ENCODE data around the gene CREB5.
"Not testable (repeated sequence)": the region's sequence is repeated elsewhere in the genome, so short reads cannot be mapped to it uniquely, and the experiment has no call there.

CREB5 gene

GRCh38 chr7:28776463-28777157, 364.3 kb downstream of the CREB5 start:
- Histone ChIP-seq H3K9me3 (no peaks in the 10 kb centered on the region), H3K27me3 (ENCODE audit: low read depth) (peaks cover 13% of the 10 kb centered on the region), H3K4me3 (no peak overlapping the region), H3K36me3 (replicated peaks) (no peaks in the 10 kb centered on the region), H3K4me1 (no peaks in the 10 kb centered on the region)
- DNase-seq (ENCODE audit: low spot score in 2 of 2), result no peak
- in situ Hi-C loops (cut with MboI; ENCODE audit: low sequenced_read_pairs), result no loop called here

- no peak overlapping the region for H3K4me3 ChIP-seq
- no peak for DNase-seq (ENCODE audit: low spot score in 2 of 2)
- H3K36me3 ChIP-seq (replicated peaks), result no peaks in the 10 kb centered on the region
- no peaks in the 10 kb centered on the region for H3K9me3 ChIP-seq
- H3K27me3 ChIP-seq (ENCODE audit: low read depth), result peaks cover 8% of the 10 kb centered on the region; the same call in 1 of the 2 replicates
- no peaks in the 10 kb centered on the region for H3K4me1 ChIP-seq
- in situ Hi-C loops (cut with MboI; ENCODE audit: low sequenced_read_pairs), result no loop called here
These were observed 366.5 kb downstream of the CREB5 start for GRCh38 chr7:28778786-28779185.

- Histone ChIP-seq H3K4me1 (no peaks in the 10 kb centered on the region), H3K4me3 (no peak overlapping the region), H3K9me3 (no peaks in the 10 kb centered on the region), H3K36me3 (replicated peaks) (no peaks in the 10 kb centered on the region), H3K27me3 (ENCODE audit: low read depth) (peaks cover 6% of the 10 kb centered on the region; the same call in 1 of the 2 replicates)
- no peak for DNase-seq (ENCODE audit: low spot score in 2 of 2)
- in situ Hi-C loops (cut with MboI; ENCODE audit: low sequenced_read_pairs), result no loop called here
These were observed 367.6 kb downstream of the CREB5 start for GRCh38 chr7:28779954-28780353.

GRCh38 chr7:28782362-28782761, 370.0 kb downstream of the CREB5 start:
- H3K4me1 ChIP-seq, result no peaks in the 10 kb centered on the region
- H3K9me3 ChIP-seq, result no peaks in the 10 kb centered on the region
- no peaks in the 10 kb centered on the region for H3K36me3 ChIP-seq (replicated peaks)
- no peak overlapping the region for H3K4me3 ChIP-seq
- peaks cover 5% of the 10 kb centered on the region; the same call in 1 of the 2 replicates for H3K27me3 ChIP-seq (ENCODE audit: low read depth)
- in situ Hi-C loops (cut with MboI; ENCODE audit: low sequenced_read_pairs), result no loop called here
- DNase-seq (ENCODE audit: low spot score in 2 of 2), result no peak

- no peak for DNase-seq (ENCODE audit: low spot score in 2 of 2)
- in situ Hi-C loops (cut with MboI; ENCODE audit: low sequenced_read_pairs), result no loop called here
- Histone ChIP-seq H3K9me3 (no peaks in the 10 kb centered on the region), H3K4me3 (no peak overlapping the region), H3K4me1 (no peaks in the 10 kb centered on the region), H3K27me3 (ENCODE audit: low read depth) (peaks cover under 1% of the 10 kb centered on the region; the same call in 1 of the 2 replicates), H3K36me3 (replicated peaks) (no peaks in the 10 kb centered on the region)
These were observed 372.0 kb downstream of the CREB5 start for GRCh38 chr7:28784171-28784902.

- Histone ChIP-seq H3K4me1 (no peaks in the 10 kb centered on the region), H3K9me3 (no peaks in the 10 kb centered on the region), H3K4me3 (no peak overlapping the region), H3K36me3 (replicated peaks) (no peaks in the 10 kb centered on the region), H3K27me3 (ENCODE audit: low read depth) (0 out of 2 replicates have a peak, but pooled peaks cover 6% of the 10 kb centered on the region)
- in situ Hi-C loops (cut with MboI; ENCODE audit: low sequenced_read_pairs), result no loop called here
- no peak for DNase-seq (ENCODE audit: low spot score in 2 of 2)
These were observed 373.0 kb downstream of the CREB5 start for GRCh38 chr7:28785041-28785995.

GRCh38 chr7:28786156-28786555, 373.8 kb downstream of the CREB5 start:
- in situ Hi-C loops (cut with MboI; ENCODE audit: low sequenced_read_pairs), result not testable (repeated sequence)

GRCh38 chr7:28787106-28787505, 374.8 kb downstream of the CREB5 start:
- Histone ChIP-seq H3K9me3 (no peaks in the 10 kb centered on the region), H3K4me1 (no peaks in the 10 kb centered on the region), H3K27me3 (ENCODE audit: low read depth) (peaks cover 12% of the 10 kb centered on the region; the same call in 1 of the 2 replicates), H3K36me3 (replicated peaks) (no peaks in the 10 kb centered on the region), H3K4me3 (no peak overlapping the region)
- DNase-seq (ENCODE audit: low spot score in 2 of 2), result no peak
- in situ Hi-C loops (cut with MboI; ENCODE audit: low sequenced_read_pairs), result no loop called here

More at GRCh38 chr7:28786156-28786555, 373.8 kb downstream of the CREB5 start:
- not testable (repeated sequence) for H3K4me3 ChIP-seq; DNase-seq (ENCODE audit: low spot score in 2 of 2); H3K36me3 ChIP-seq (replicated peaks); H3K4me1 ChIP-seq; H3K9me3 ChIP-seq
- H3K27me3 ChIP-seq (ENCODE audit: low read depth), result peaks cover 12% of the 10 kb centered on the region; the same call in 1 of the 2 replicates

GRCh38 chr7:28790467-28790866, 378.1 kb downstream of the CREB5 start:
- DNase-seq (ENCODE audit: low spot score in 2 of 2), result no peak
- Histone ChIP-seq H3K27me3 (ENCODE audit: low read depth) (peaks cover 15% of the 10 kb centered on the region; the same call in 1 of the 2 replicates), H3K4me1 (no peaks in the 10 kb centered on the region), H3K4me3 (no peak overlapping the region), H3K9me3 (no peaks in the 10 kb centered on the region), H3K36me3 (replicated peaks) (no peaks in the 10 kb centered on the region)
- in situ Hi-C loops (cut with MboI; ENCODE audit: low sequenced_read_pairs), result no loop called here

- peaks cover 15% of the 10 kb centered on the region; the same call in 1 of the 2 replicates for H3K27me3 ChIP-seq (ENCODE audit: low read depth)
- no peak for DNase-seq (ENCODE audit: low spot score in 2 of 2)
- no peaks in the 10 kb centered on the region for H3K4me1 ChIP-seq
- no peaks in the 10 kb centered on the region for H3K9me3 ChIP-seq
- H3K4me3 ChIP-seq, result no peak overlapping the region
- no peaks in the 10 kb centered on the region for H3K36me3 ChIP-seq (replicated peaks)
- in situ Hi-C loops (cut with MboI; ENCODE audit: low sequenced_read_pairs), result no loop called here
These were observed 380.5 kb downstream of the CREB5 start for GRCh38 chr7:28792858-28793257.

GRCh38 chr7:28793381-28794085, 381.2 kb downstream of the CREB5 start:
- H3K4me1 ChIP-seq, result no peaks in the 10 kb centered on the region
- no peak for DNase-seq (ENCODE audit: low spot score in 2 of 2)
- peaks cover 15% of the 10 kb centered on the region; the same call in 1 of the 2 replicates for H3K27me3 ChIP-seq (ENCODE audit: low read depth)
- no peak overlapping the region for H3K4me3 ChIP-seq
- in situ Hi-C loops (cut with MboI; ENCODE audit: low sequenced_read_pairs), result no loop called here
- no peaks in the 10 kb centered on the region for H3K36me3 ChIP-seq (replicated peaks)
- H3K9me3 ChIP-seq, result no peaks in the 10 kb centered on the region

GRCh38 chr7:28798274-28798673, 386.0 kb downstream of the CREB5 start:
- H3K27me3 ChIP-seq (ENCODE audit: low read depth), result 0 out of 2 replicates have a peak, but pooled peaks cover 2% of the 10 kb centered on the region
- H3K36me3 ChIP-seq (replicated peaks), result no peaks in the 10 kb centered on the region
- H3K9me3 ChIP-seq, result no peaks in the 10 kb centered on the region
- no peak for DNase-seq (ENCODE audit: low spot score in 2 of 2)
- no peaks in the 10 kb centered on the region for H3K4me1 ChIP-seq
- no peak overlapping the region for H3K4me3 ChIP-seq
- in situ Hi-C loops (cut with MboI; ENCODE audit: low sequenced_read_pairs), result no loop called here

- Histone ChIP-seq H3K9me3 (no peaks in the 10 kb centered on the region), H3K27me3 (ENCODE audit: low read depth) (0 out of 2 replicates have a peak, but pooled peaks cover 2% of the 10 kb centered on the region), H3K36me3 (replicated peaks) (no peaks in the 10 kb centered on the region), H3K4me3 (no peak overlapping the region), H3K4me1 (no peaks in the 10 kb centered on the region)
- no peak for DNase-seq (ENCODE audit: low spot score in 2 of 2)
- in situ Hi-C loops (cut with MboI; ENCODE audit: low sequenced_read_pairs), result no loop called here
These were observed 387.3 kb downstream of the CREB5 start for GRCh38 chr7:28799619-28800018.
